Tibial artery (tissue), 4 donors: Measurements from ENCODE around the gene ATP5F1D.
A peak's percentile ranks its signal among the peaks of the same experiment; 100 is the strongest.

Experiments
- DNase-seq, 2 donors: peaks; one replicate each; pipeline ENCODE4 v3.0.0-alpha.2; 2019
- H3K27ac ChIP-seq, 2 donors: fragments of 200-600 bp; sonication (generic) in 1 of 2; 1 replicate in 1 of 2; 2 replicates in 1 of 2; pipeline ENCODE4 v1.5.1; 2018 to 2019; ENCODE audit warnings: mild to moderate bottlenecking in 1 of 2
- H3K27me3 ChIP-seq, 2 donors: fragments of 200-600 bp; sonication (generic) in 1 of 2; one replicate each; pipeline versions ENCODE4 v1.5.1 to v1.6.0; 2016 to 2019
- H3K36me3 ChIP-seq, 3 donors: fragments of 200-600 bp; sonication (generic) in 2 of 3; one replicate each; pipeline ENCODE4 v1.5.1; 2016 to 2019; ENCODE audit warnings: mild to moderate bottlenecking in 2 of 3
- H3K4me1 ChIP-seq, 4 donors: fragments of 200-600 bp; sonication (generic) in 2 of 4; 1 replicate in 3 of 4; 2 replicates in 1 of 4; pipeline ENCODE4 v1.5.1; 2016 to 2019
- H3K4me3 ChIP-seq, 2 donors: fragments of 200-600 bp; sonication (generic) in 1 of 2; 1 replicate in 1 of 2; 2 replicates in 1 of 2; pipeline ENCODE4 v1.5.1; 2018 to 2019; ENCODE audit warnings: mild to moderate bottlenecking in 2 of 2
- H3K9me3 ChIP-seq, 3 donors: fragments of 200-600 bp; sonication (generic) in 1 of 3; one replicate each; pipeline ENCODE4 v1.5.1; 2016 to 2019
- intact Hi-C: fragments of 100-400 bp; cut with DNase I; formaldehyde crosslinking; loops from one replicate; pipeline ENCODE4 v1.15.0; 2023; ENCODE audit warnings: low total_unique reads
- TF ChIP-seq, protein P1 (sequence below), 2 experiments: fragments of 200-600 bp in 1 of 2; fragments of 450-650 bp in 1 of 2; IDR thresholded peaks; one replicate each; pipeline ENCODE4 v1.5.1; 2017 to 2019; ENCODE audit warnings: antibody characterized with exemption in 2 of 2, mild to moderate bottlenecking in 1 of 2, moderate library complexity in 1 of 2

The ATP5F1D gene

DNA sequence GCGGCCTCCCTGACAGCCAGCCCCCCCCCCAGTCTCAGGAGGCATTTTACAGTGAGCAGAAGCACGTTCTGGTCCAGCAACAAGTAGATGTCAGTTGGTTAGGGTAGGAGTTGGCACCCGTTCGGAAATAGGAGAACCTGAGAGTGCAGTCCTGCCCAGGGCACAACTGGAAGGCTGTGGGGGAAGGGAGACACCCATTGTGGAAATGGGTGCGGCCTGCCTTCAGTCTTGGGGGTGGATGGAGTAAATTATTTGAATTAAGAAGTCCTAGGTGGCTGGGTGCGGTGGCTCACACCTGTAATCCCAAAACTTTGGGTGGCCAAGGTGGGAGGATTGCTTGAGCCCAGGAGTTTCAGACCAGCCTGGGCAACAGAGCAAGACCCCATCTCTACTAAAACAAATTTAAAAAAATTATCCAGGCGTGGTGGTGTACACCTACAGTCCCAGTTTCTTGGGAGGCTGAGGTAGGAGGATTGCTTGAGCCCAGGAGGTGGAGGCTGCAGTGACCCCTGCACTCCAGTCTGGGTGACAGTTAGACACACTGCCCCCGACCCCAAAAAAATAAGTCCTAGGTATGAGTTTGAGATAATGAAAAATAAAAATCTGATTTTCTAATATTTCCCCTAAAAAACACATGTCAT is 28.8 kb downstream of the ATP5F1D start:
- peaks cover 42 to 44% (median 44%) of the 10 kb centered on the region in 3 donors for H3K36me3 ChIP-seq
- intact Hi-C loops = no loop called here
- TF ChIP-seq, protein P1, sequence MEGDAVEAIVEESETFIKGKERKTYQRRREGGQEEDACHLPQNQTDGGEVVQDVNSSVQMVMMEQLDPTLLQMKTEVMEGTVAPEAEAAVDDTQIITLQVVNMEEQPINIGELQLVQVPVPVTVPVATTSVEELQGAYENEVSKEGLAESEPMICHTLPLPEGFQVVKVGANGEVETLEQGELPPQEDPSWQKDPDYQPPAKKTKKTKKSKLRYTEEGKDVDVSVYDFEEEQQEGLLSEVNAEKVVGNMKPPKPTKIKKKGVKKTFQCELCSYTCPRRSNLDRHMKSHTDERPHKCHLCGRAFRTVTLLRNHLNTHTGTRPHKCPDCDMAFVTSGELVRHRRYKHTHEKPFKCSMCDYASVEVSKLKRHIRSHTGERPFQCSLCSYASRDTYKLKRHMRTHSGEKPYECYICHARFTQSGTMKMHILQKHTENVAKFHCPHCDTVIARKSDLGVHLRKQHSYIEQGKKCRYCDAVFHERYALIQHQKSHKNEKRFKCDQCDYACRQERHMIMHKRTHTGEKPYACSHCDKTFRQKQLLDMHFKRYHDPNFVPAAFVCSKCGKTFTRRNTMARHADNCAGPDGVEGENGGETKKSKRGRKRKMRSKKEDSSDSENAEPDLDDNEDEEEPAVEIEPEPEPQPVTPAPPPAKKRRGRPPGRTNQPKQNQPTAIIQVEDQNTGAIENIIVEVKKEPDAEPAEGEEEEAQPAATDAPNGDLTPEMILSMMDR (IDR thresholded peaks at IDR 0.05) = no peak
- H3K27ac ChIP-seq = peak overlapping the region; percentile 91 to 100
- H3K4me1 ChIP-seq = peaks cover 10 to 86% (median 85%) of the 10 kb centered on the region in 4 donors
- H3K27me3 ChIP-seq = no peaks in the 10 kb centered on the region
- H3K4me3 ChIP-seq = peak overlapping the region; percentile 73 to 82
- no peak for DNase-seq
- no peaks in the 10 kb centered on the region for H3K9me3 ChIP-seq

DNA sequence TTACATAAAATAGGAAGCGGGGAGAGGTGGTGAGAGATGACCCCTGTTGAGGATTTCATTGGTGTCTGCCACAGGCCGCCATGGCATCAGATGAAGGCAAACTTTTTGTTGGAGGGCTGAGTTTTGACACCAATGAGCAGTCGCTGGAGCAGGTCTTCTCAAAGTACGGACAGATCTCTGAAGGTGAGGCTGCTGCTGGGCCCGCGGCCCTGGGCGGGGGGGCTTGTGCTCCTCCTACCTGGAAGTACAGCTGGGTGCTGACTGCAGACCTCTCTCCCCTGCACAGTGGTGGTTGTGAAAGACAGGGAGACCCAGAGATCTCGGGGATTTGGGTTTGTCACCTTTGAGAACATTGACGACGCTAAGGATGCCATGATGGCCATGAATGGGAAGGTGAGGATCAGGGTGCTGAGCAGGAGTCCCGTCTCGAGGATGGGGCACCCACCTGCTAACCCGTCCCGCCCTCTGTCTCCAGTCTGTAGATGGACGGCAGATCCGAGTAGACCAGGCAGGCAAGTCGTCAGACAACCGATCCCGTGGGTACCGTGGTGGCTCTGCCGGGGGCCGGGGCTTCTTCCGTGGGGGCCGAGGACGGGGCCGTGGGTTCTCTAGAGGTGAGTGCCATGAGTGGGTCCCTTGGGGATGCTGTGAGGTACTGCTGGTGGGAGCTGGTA is 29.4 kb downstream of the ATP5F1D start:
- TF ChIP-seq, protein P1 (IDR thresholded peaks at IDR 0.05) = no peak
- intact Hi-C loops = no loop called here
- no peaks in the 10 kb centered on the region for H3K9me3 ChIP-seq
- peak overlapping the region; percentile 73 to 82 for H3K4me3 ChIP-seq
- peak overlapping the region; percentile 91 to 100 for H3K27ac ChIP-seq
- H3K4me1 ChIP-seq = peaks cover 10 to 81% (median 79%) of the 10 kb centered on the region in 4 donors
- no peaks in the 10 kb centered on the region for H3K27me3 ChIP-seq
- H3K36me3 ChIP-seq = peaks cover 42 to 44% (median 44%) of the 10 kb centered on the region in 3 donors
- DNase-seq = no peak

DNA sequence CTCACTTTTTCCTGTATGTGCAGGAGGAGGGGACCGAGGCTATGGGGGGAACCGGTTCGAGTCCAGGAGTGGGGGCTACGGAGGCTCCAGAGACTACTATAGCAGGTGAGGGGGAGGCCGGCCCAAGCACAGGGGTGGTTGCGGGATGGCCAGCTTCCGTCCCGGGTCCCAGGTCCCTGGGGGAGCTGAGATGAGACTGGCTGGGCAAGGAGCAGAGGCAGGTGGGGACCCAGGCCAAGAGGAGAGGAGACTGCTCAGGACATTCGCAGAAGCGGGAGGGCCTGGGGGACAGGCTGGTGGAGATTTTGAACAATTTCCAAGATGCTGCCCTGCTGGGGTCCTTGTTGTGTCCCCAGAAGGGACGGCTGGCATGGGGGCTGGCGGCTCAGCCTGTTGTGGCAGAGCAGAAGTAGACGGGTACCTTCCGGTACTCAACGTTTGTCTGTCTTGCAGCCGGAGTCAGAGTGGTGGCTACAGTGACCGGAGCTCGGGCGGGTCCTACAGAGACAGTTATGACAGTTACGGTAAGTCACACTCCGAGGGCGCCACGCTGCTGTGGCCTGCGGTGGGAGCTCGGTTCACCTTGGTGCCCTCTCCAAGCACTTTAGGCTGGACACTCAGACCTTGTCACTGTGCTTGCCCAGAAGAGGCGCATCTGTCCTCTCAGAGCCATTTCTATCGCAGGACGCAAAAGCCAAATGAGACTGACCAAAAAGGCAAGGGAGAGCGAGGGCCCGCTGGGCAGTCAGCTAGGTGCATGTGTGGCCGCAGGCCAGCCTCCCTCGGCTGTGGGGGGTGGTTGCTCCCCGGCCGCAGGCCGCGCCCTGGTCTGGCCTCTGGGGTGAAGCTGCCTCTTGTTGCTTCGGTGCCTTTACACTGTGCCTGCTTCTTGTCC is 30.2 kb downstream of the ATP5F1D start:
- Histone ChIP-seq H3K4me3 (peak overlapping the region; percentile 73 to 82), H3K9me3 (no peaks in the 10 kb centered on the region), H3K36me3 (peaks cover 42 to 46% (median 44%) of the 10 kb centered on the region in 3 donors), H3K4me1 (peaks cover 16 to 81% (median 79%) of the 10 kb centered on the region in 4 donors), H3K27ac (peak overlapping the region; percentile 91 to 100), H3K27me3 (no peaks in the 10 kb centered on the region)
- TF ChIP-seq, protein P1 (IDR thresholded peaks at IDR 0.05) = no peak
- no peak for DNase-seq
- intact Hi-C loops = no loop called here

DNA sequence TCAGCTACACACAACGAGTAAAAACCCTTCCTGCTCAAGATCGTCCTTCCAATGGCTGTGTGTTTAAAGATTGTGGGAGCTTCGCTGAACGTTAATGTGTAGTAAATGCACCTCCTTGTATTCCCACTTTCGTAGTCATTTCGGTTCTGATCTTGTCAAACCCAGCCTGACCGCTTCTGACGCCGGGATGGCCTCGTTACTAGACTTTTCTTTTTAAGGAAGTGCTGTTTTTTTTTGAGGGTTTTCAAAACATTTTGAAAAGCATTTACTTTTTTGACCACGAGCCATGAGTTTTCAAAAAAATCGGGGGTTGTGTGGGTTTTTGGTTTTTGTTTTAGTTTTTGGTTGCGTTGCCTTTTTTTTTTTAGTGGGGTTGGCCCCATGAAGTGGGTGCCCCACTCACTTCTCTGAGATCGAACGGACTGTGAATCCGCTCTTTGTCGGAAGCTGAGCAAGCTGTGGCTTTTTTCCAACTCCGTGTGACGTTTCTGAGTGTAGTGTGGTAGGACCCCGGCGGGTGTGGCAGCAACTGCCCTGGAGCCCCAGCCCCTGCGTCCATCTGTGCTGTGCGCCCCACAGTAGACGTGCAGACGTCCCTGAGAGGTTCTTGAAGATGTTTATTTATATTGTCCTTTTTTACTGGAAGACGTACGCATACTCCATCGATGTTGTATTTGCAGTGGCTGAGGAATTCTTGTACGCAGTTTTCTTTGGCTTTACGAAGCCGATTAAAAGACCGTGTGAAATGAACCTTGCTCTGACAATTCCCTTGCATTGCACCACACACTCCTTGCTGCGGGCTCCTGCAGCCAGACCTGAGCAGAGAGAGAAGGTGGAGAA is 31.1 kb downstream of the ATP5F1D start:
- DNase-seq = no peak
- intact Hi-C loops = no loop called here
- Histone ChIP-seq H3K27ac (peak overlapping the region; percentile 91 to 100), H3K4me3 (peak overlapping the region in 1 of 2 donors; percentile 82), H3K27me3 (no peaks in the 10 kb centered on the region), H3K4me1 (peaks cover 13 to 77% (median 72%) of the 10 kb centered on the region in 4 donors), H3K9me3 (no peaks in the 10 kb centered on the region), H3K36me3 (peaks cover 42 to 54% (median 44%) of the 10 kb centered on the region in 3 donors)
- TF ChIP-seq, protein P1 (IDR thresholded peaks at IDR 0.05) = no peak
